CD4-positive, alpha-beta T cell treated with Interleukin-17A for 4 hours (primary cell): Measurements from ENCODE around the gene EMCN.
"Not testable (repeated sequence)": the region's sequence is repeated elsewhere in the genome, so short reads cannot be mapped to it uniquely, and the experiment has no call there.

Source experiments
- DNase-seq: peaks from one replicate; pipeline ENCODE4 v3.0.0-alpha.2; 2020; ENCODE audit warnings: mixed read lengths

The EMCN gene

GRCh38 chr4:100372432-100372831 lies 145.4 kb downstream of the EMCN start:
- DNase-seq: no peak

- DNase-seq: no peak
These were observed 148.0 kb downstream of the EMCN start for GRCh38 chr4:100369871-100370270.

- no peak for DNase-seq
These were observed 150.4 kb downstream of the EMCN start for GRCh38 chr4:100367451-100367850.

DNA sequence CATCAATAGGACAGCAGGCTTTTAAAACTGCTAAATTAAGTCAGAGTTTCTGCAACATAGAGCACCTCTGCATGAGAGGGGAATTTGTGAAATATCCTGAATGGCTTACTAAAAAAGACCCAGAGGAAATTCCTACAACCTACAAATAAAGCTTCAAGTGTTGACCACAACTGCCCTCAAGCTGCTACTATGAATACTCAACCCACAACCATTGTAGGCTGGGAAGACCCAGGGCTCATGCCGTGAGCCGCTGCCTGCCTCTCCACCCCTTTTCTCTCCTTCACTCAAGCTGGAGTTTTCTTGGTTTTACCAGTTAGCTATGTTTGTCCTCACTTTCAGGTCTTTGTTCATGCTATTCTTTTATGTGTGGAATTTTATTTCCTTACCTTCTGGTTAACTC lies 151.6 kb downstream of the EMCN start:
- no peak for DNase-seq

- no peak for DNase-seq
These were observed 155.5 kb downstream of the EMCN start for GRCh38 chr4:100362366-100362765.

GRCh38 chr4:100361336-100361735 lies 156.5 kb downstream of the EMCN start:
- no peak for DNase-seq

DNA sequence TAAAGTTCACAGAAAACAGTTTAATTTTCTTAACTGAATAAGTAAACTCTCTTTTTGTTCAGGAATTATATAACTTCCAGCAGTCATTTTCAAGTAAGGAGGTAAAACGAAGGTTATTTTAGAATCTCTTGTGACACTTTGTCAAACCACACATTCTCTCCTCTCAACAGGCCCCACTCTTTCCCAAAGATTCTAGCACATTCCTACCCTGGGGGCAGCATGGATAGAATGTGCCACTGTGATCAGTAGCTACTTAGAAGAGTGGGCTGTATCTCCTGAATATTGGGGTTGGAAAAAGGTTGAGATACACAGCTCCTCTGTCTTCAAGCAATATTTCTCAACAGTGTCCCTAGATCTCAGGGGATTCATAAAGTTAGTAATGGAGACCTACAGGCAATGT lies 157.6 kb downstream of the EMCN start:
- no peak for DNase-seq

DNA sequence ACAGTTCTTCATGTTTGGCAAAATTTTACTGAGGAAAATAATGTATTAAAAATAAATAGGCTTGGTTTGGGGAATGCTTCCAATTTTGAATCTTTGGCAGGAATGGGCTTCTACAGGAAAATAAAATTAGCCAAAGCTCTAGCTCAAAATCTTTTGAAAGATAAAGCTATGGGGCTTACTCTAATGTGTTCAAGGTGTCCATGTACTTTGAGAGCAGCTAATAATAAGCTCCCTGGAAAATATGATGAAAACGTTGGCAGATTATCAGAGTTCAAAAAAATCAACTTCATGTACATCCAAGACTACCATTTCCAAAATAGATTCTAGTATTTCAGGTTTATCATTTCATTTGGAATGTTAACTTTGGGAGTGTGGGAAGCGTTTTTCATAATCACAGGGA lies 158.4 kb downstream of the EMCN start:
- no peak for DNase-seq

DNA sequence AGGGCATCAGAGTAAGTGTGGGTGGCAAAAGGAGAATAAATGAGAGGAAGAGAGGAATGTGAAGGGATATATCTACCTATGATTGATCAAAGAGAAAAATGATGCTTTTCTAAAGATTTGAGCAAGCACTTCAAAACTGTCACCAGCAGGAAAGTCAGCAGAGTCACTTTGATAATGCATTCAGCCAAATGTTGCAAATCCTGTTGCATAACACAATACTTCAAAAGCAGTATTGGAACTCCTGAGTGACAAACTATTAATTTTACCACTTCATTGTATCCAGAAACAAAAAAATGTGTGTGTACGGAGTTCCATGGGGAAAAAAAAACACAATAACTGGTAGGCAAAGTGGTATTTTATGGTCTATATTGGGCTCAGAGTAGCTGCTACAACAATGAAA lies 160.3 kb downstream of the EMCN start:
- no peak for DNase-seq

- no peak for DNase-seq
These were observed 161.7 kb downstream of the EMCN start for GRCh38 chr4:100356172-100356571.

- DNase-seq: not testable (repeated sequence)
These were observed 165.5 kb downstream of the EMCN start for GRCh38 chr4:100352352-100352751.

- DNase-seq: no peak
These were observed 169.3 kb downstream of the EMCN start for GRCh38 chr4:100348473-100348872.

- DNase-seq: no peak
These were observed 170.6 kb downstream of the EMCN start for GRCh38 chr4:100347241-100347640.

DNA sequence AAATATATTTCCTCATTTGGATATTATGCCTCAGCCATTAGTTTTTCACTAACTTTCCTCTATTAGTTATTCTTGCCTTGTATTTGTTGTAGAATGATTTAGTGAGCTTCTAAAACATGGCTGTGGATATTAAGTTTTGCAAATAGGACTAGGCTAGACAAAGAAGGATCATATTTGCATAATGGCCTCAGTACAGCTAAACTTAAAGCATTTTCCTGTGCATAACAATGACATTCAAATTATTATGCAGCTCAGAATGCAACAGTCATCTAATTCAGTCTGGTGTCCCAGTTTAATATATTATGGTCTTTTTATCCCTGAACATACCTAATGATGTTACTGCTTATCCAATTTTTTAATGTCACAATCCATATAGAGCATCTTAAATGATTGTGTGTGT lies 172.2 kb downstream of the EMCN start:
- no peak for DNase-seq
